Gastrocnemius medialis (tissue), 4 donors: Measurements from ENCODE around the gene TOP3A. TPM values are rescaled to one million over a fixed set of nuclear protein-coding genes. Genes with fewer than 3 reads are reported as not detected.

ENCODE experiments used
- ATAC-seq, 2 donors: fragments of 150-250 bp; one replicate each; pipeline ENCODE4 v1.9.1; 2016
- DNase-seq, 2 donors: peaks; one replicate each; pipeline ENCODE4 v3.0.0-alpha.2; 2019
- H3K27ac ChIP-seq, 4 donors: fragments of 200-600 bp; sonication (generic); 1 replicate in 1 of 4; 2 replicates in 3 of 4; pipeline ENCODE4 v1.5.1; 2016 to 2018; ENCODE audit warnings: mild to moderate bottlenecking in 2 of 4, moderate library complexity in 1 of 4
- H3K27me3 ChIP-seq, 3 donors: fragments of 200-600 bp; sonication (generic) in 2 of 3; 1 replicate in 1 of 3; 2 replicates in 2 of 3; pipeline versions ENCODE4 v1.5.1 to v1.6.0; 2016 to 2019; ENCODE audit warnings: mild to moderate bottlenecking in 1 of 3, moderate library complexity in 1 of 3
- H3K36me3 ChIP-seq, 2 donors: fragments of 200-600 bp; sonication (generic) in 1 of 2; one replicate each; pipeline ENCODE4 v1.5.1; 2017 to 2018
- H3K4me1 ChIP-seq, 2 donors: fragments of 200-600 bp; sonication (generic) in 1 of 2; one replicate each; pipeline ENCODE4 v1.5.1; 2016 to 2017; ENCODE audit warnings: mild to moderate bottlenecking in 2 of 2
- H3K4me3 ChIP-seq, 4 donors: fragments of 200-600 bp; sonication (generic) in 3 of 4; 1 replicate in 1 of 4; 2 replicates in 3 of 4; pipeline ENCODE4 v1.5.1; 2016 to 2019; ENCODE audit warnings: mild to moderate bottlenecking in 2 of 4
- H3K9me3 ChIP-seq, 3 donors: fragments of 200-600 bp; sonication (generic) in 2 of 3; 1 replicate in 1 of 3; 2 replicates in 2 of 3; pipeline ENCODE4 v1.5.1; 2016 to 2019
- CTCF ChIP-seq, 5 experiments: fragments of 450-650 bp in 3 of 5; fragments of 200-600 bp in 2 of 5; sonication (generic) in 2 of 5; IDR thresholded peaks in 4 of 5; conservative IDR thresholded peaks in 1 of 5; 1 replicate in 4 of 5; 2 replicates in 1 of 5; pipeline ENCODE4 v1.5.1; 2016 to 2019; ENCODE audit warnings: antibody characterized with exemption in 5 of 5, mild to moderate bottlenecking in 3 of 5, moderate library complexity in 3 of 5
- POLR2A ChIP-seq, 2 donors: fragments of 450-650 bp; IDR thresholded peaks; one replicate each; pipeline ENCODE4 v1.6.1; 2017; ENCODE audit warnings: antibody characterized with exemption in 2 of 2, mild to moderate bottlenecking in 2 of 2, moderate library complexity in 2 of 2
- in situ Hi-C, 4 donors: fragments of 200-750 bp; cut with MboI; loops; one replicate each; pipeline versions ENCODE4 v1.15.0 to v1.8.0; 2017; ENCODE audit warnings: low sequenced_read_pairs in 4 of 4
- intact Hi-C: fragments of 100-400 bp; cut with DNase I; formaldehyde crosslinking; loops from one replicate; pipeline ENCODE4 v1.15.1; 2023; ENCODE audit warnings: low total_unique reads
- total RNA-seq, 4 donors: library from RNA; depleted of rRNA; stranded (reverse); fragments of >200 nt; gene quantifications; one replicate each; pipeline versions ENCODE4 v1.1.0 to v1.2.3, GENCODE V29; 2016

TOP3A gene
- total RNA-seq, 4 donors from 2014 or later: 17.7 to 62.4 (median 22.1) TPM

DNA sequence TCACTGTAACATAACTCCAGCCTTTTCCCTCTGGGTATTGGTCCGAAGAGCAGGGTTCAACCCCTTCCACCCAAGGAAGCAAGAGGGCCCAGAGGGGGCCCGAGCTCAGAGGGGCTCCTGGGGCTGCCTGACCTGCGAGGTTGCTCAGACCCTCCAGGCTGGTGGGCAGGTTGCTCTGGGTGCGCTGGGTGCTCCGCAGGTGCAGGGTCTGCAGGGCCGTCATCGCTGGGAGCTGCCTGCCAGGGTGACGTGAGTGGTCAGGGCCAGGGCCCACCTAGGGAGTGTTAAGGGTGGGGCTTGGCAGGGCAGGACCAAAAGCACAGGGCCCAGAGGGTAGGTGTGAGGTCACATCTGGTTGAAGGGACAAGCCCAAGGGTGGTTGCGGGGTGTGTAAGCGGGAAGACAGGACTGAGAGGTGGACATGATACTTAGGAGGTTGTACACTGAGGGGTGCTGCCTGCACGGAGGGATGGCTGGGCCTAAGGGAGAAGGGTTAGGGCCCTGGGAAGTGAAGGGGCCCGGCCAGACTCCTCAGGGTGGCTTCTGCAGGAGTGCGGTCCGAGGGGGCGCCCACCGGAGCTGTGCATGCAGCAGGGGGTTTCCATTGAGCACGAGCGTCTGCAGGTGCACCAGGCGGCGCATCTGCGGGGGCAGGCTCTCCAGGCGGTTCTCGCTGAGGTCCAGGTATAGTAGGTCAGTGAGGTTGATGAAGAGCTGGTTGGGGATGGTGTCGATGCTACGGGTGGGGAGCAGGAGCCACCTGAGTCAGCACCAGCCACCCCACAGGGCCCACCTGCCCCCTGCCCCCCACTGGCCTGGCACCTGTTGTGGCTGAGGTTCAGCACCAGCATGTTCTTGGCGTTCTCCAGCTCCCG is 60.6 kb downstream of the TOP3A start:
- intact Hi-C loops (no loop called here), in situ Hi-C loops (no loop called here)
- DNase-seq (no peak), ATAC-seq (no peak)
- no peaks in the 10 kb centered on the region for H3K9me3 ChIP-seq
- no peaks in the 10 kb centered on the region for H3K27me3 ChIP-seq
- no peak for TF ChIP-seq POLR2A (IDR thresholded peaks at IDR 0.05)
- TF ChIP-seq CTCF (IDR thresholded peaks at IDR 0.05 in 4 of 5, conservative IDR thresholded peaks at IDR 0.05 in 1 of 5): no peak
- peak overlapping the region in 2 of 4 donors; percentile 98 to 99 for H3K27ac ChIP-seq
- peaks cover 28 to 29% of the 10 kb centered on the region in 2 donors for H3K4me1 ChIP-seq
- no peak overlapping the region for H3K4me3 ChIP-seq
- H3K36me3 ChIP-seq: peaks cover 0 to 75% of the 10 kb centered on the region in 2 donors

- no peak for TF ChIP-seq POLR2A (IDR thresholded peaks at IDR 0.05)
- no peak for TF ChIP-seq CTCF (IDR thresholded peaks at IDR 0.05 in 4 of 5, conservative IDR thresholded peaks at IDR 0.05 in 1 of 5)
- no peak overlapping the region for H3K27ac ChIP-seq
- H3K9me3 ChIP-seq: no peaks in the 10 kb centered on the region
- no peak for DNase-seq
- in situ Hi-C loops: no loop called here
- intact Hi-C loops: no loop called here
- H3K27me3 ChIP-seq: no peaks in the 10 kb centered on the region
- peaks cover 23 to 24% of the 10 kb centered on the region in 2 donors for H3K4me1 ChIP-seq
- no peak for ATAC-seq
- peaks cover 0 to 84% of the 10 kb centered on the region in 2 donors for H3K36me3 ChIP-seq
- no peak overlapping the region for H3K4me3 ChIP-seq
Observed at GRCh38 chr17:18253187-18253884, 61.5 kb downstream of the TOP3A start.

GRCh38 chr17:18252160-18252559 is 62.6 kb downstream of the TOP3A start:
- H3K27me3 ChIP-seq: no peaks in the 10 kb centered on the region
- DNase-seq: no peak
- in situ Hi-C loops (no loop called here), intact Hi-C loops (no loop called here)
- H3K4me1 ChIP-seq: peaks cover 25% of the 10 kb centered on the region in 2 donors
- no peak overlapping the region for H3K27ac ChIP-seq
- no peaks in the 10 kb centered on the region for H3K9me3 ChIP-seq
- ATAC-seq: no peak
- H3K36me3 ChIP-seq: peaks cover 0 to 95% of the 10 kb centered on the region in 2 donors
- TF ChIP-seq POLR2A (IDR thresholded peaks at IDR 0.05) (no peak), CTCF (IDR thresholded peaks at IDR 0.05 in 4 of 5, conservative IDR thresholded peaks at IDR 0.05 in 1 of 5) (no peak)
- H3K4me3 ChIP-seq: no peak overlapping the region

DNA sequence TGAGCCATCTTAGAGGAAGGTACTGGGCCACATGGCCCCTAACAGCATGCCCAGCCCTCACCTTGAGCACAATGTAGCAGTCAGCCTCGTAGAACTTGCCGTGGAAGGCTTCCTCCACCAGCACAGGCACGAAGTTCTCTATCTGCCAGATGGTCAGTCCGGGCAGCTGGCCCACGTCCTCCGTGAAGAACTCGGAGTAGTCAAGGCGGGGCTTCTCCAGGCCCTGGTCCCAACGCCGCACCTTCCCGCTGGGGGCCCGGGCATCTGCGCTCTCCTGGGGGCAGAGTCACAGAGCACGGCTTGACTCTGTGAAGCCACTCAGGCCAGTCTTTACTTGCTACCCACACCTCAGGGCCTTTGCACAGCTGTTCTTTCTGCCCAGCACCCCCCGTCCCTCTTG is 63.6 kb downstream of the TOP3A start:
- H3K4me1 ChIP-seq: peaks cover 15 to 16% of the 10 kb centered on the region in 2 donors
- no peak overlapping the region for H3K27ac ChIP-seq
- H3K9me3 ChIP-seq: no peaks in the 10 kb centered on the region
- H3K4me3 ChIP-seq: no peak overlapping the region
- in situ Hi-C loops (no loop called here), intact Hi-C loops (no loop called here)
- H3K27me3 ChIP-seq: no peaks in the 10 kb centered on the region
- no peak for ATAC-seq
- TF ChIP-seq POLR2A (IDR thresholded peaks at IDR 0.05) (no peak), CTCF (IDR thresholded peaks at IDR 0.05 in 4 of 5, conservative IDR thresholded peaks at IDR 0.05 in 1 of 5) (no peak)
- no peak for DNase-seq
- peaks cover 0 to 96% of the 10 kb centered on the region in 2 donors for H3K36me3 ChIP-seq
